OCI-M1 (cell line): Measurements from ENCODE around the gene SFMBT2.
A peak's percentile ranks its signal among the peaks of the same experiment; 100 is the strongest.
"Not testable (repeated sequence)": the region's sequence is repeated elsewhere in the genome, so short reads cannot be mapped to it uniquely, and the experiment has no call there.

Experiments used
- DNase-seq: peaks from one replicate; lab custom pipeline; 2025; lab: John Stamatoyannopoulos, UW

SFMBT2 gene

GRCh38 chr10:7225133-7225532, 185.7 kb downstream of the SFMBT2 start:
- no peak for DNase-seq

- peak; percentile 71 for DNase-seq
These were observed 191.9 kb downstream of the SFMBT2 start for GRCh38 chr10:7218968-7219367.

- not testable (repeated sequence) for DNase-seq
These were observed 198.1 kb downstream of the SFMBT2 start for GRCh38 chr10:7212696-7213095.

- no peak for DNase-seq
These were observed 198.8 kb downstream of the SFMBT2 start for GRCh38 chr10:7211857-7212577.

GRCh38 chr10:7210516-7210915, 200.3 kb downstream of the SFMBT2 start:
- no peak for DNase-seq

GRCh38 chr10:7209458-7209857, 201.4 kb downstream of the SFMBT2 start:
- no peak for DNase-seq

- no peak for DNase-seq
These were observed 204.3 kb downstream of the SFMBT2 start for GRCh38 chr10:7206412-7207100.

GRCh38 chr10:7205656-7206055, 205.2 kb downstream of the SFMBT2 start:
- DNase-seq = no peak

GRCh38 chr10:7202793-7203355, 208.0 kb downstream of the SFMBT2 start:
- DNase-seq = no peak

GRCh38 chr10:7199152-7199760, 211.6 kb downstream of the SFMBT2 start:
- peak; percentile 25 for DNase-seq

GRCh38 chr10:7196284-7196683, 214.6 kb downstream of the SFMBT2 start:
- DNase-seq = no peak

GRCh38 chr10:7195118-7195517, 215.7 kb downstream of the SFMBT2 start:
- DNase-seq = no peak

- no peak for DNase-seq
These were observed 216.3 kb downstream of the SFMBT2 start for GRCh38 chr10:7194571-7194970.

GRCh38 chr10:7193369-7193768, 217.5 kb downstream of the SFMBT2 start:
- no peak for DNase-seq

- DNase-seq = no peak
These were observed 217.9 kb downstream of the SFMBT2 start for GRCh38 chr10:7192831-7193361.

GRCh38 chr10:7192061-7192460, 218.8 kb downstream of the SFMBT2 start:
- no peak for DNase-seq

GRCh38 chr10:7190772-7191171, 220.1 kb downstream of the SFMBT2 start:
- DNase-seq = not testable (repeated sequence)

- DNase-seq = no peak
These were observed 220.9 kb downstream of the SFMBT2 start for GRCh38 chr10:7189909-7190308.

- no peak for DNase-seq
These were observed 222.3 kb downstream of the SFMBT2 start for GRCh38 chr10:7188456-7189050.

GRCh38 chr10:7186387-7187018, 224.3 kb downstream of the SFMBT2 start:
- DNase-seq = no peak

GRCh38 chr10:7185367-7185690, 225.5 kb downstream of the SFMBT2 start:
- DNase-seq = peak; percentile 30
